Uterus (tissue), 2 donors: ENCODE data around the gene SRGAP1.
"Not testable (repeated sequence)": the region's sequence is repeated elsewhere in the genome, so short reads cannot be mapped to it uniquely, and the experiment has no call there.

Experiments
- POLR2A ChIP-seq, 2 donors: fragments of 450-650 bp; IDR thresholded peaks; one replicate each; pipeline ENCODE4 v1.6.1; 2016; ENCODE audit warnings: antibody characterized with exemption in 2 of 2, mild to moderate bottlenecking in 1 of 2, moderate library complexity in 1 of 2
- TF ChIP-seq, protein P1 (sequence below), 4 experiments: fragments of 200-600 bp in 2 of 4; fragments of 450-650 bp in 2 of 4; sonication (generic) in 2 of 4; IDR thresholded peaks; one replicate each; pipeline ENCODE4 v1.5.1; 2016 to 2019; ENCODE audit warnings: antibody characterized with exemption in 4 of 4, mild to moderate bottlenecking in 2 of 4, moderate library complexity in 1 of 4

DNA sequence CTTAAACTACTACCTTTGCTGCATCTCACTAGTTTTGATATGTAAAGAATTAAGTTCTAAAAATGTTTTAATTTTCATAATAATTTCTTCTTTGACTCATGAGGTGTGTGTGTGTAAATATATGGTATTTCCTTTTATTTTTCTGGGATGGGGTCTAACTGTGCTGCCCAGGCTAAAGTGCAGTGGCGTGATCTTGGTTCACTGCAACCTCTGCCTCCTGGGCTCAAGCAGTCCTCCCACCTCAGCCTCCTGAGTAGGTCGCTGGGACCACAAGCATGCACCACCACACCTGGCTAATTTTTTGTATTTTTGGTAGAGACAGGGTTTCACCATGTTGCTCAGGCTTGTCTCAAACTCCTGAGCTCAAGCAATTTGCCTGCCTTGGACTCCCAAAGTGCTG, 15.4 kb downstream of the SRGAP1 start:
- TF ChIP-seq, protein P1, sequence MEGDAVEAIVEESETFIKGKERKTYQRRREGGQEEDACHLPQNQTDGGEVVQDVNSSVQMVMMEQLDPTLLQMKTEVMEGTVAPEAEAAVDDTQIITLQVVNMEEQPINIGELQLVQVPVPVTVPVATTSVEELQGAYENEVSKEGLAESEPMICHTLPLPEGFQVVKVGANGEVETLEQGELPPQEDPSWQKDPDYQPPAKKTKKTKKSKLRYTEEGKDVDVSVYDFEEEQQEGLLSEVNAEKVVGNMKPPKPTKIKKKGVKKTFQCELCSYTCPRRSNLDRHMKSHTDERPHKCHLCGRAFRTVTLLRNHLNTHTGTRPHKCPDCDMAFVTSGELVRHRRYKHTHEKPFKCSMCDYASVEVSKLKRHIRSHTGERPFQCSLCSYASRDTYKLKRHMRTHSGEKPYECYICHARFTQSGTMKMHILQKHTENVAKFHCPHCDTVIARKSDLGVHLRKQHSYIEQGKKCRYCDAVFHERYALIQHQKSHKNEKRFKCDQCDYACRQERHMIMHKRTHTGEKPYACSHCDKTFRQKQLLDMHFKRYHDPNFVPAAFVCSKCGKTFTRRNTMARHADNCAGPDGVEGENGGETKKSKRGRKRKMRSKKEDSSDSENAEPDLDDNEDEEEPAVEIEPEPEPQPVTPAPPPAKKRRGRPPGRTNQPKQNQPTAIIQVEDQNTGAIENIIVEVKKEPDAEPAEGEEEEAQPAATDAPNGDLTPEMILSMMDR (IDR thresholded peaks at IDR 0.05), result not testable (repeated sequence)
- TF ChIP-seq POLR2A (IDR thresholded peaks at IDR 0.05), result not testable (repeated sequence)
